K562 (cell line): ENCODE measurements around the gene RIN3. TPM values are rescaled to one million over a fixed set of nuclear protein-coding genes. Genes with fewer than 3 reads are reported as not detected.

Source experiments
- ATAC-seq: fragments of 200-7000 bp; cut with Tn5 transposase; 3 replicates; pipeline ENCODE4 v1.9.1; 2020; ENCODE audit warnings: moderate library complexity
- BruUV-seq: library from RNA; stranded (reverse); fragments of 400-500 nt; replicated peaks from 2 replicates; lab custom pipeline; 2021; lab: Mats Ljungman, UMichigan
- CTCF ChIA-PET: fragments of 300-600 bp; formaldehyde crosslinking; extraction: SDS; loops from one replicate; lab custom pipeline; 2021; ENCODE audit warnings: low intra/inter-chr PET ratio; lab: Yijun Ruan, JAX
- POLR2A ChIA-PET: fragments of 300-600, 350-650 bp; sonication (Branson Sonifier 250); formaldehyde crosslinking; extraction: SDS; loops from one replicate; lab custom pipeline; 2021; ENCODE audit warnings: antibody characterized with exemption, inconsistent platforms; lab: Yijun Ruan, JAX
- DNase-seq, 4 experiments: peaks; one replicate each; pipeline versions ENCODE4 v3.0.0 to v3.0.0-alpha.2; 2011 to 2018; ENCODE audit warnings: low spot score in 3 of 4, mixed read lengths in 3 of 4; ENCODE audit errors: extremely low read depth in 1 of 4
- FAIRE-seq: peaks from 2 replicates; lab custom pipeline; 2011; peaks lifted over from hg19 to GRCh38; lab: Jason Lieb, UNC
- H2AFZ ChIP-seq: 2 replicates; pipeline ENCODE4 v1.6.0; 2011; ENCODE audit warnings: low read depth, low read length, control low read depth, inconsistent platforms
- H3K27ac ChIP-seq: fragments of 200-600 bp; 3 replicates; pipeline ENCODE4 v1.8.0; 2011; ENCODE audit warnings: low read depth, mild to moderate bottlenecking, control low read depth, inconsistent platforms, low read length, moderate library complexity, mixed read lengths; ENCODE audit errors: extremely low read depth
- H3K27me3 ChIP-seq, 2 experiments: fragments of 300-600 bp in 1 of 2; 2 replicates in 1 of 2; 3 replicates in 1 of 2; pipeline versions ENCODE4 v1.6.0 to v1.8.0; 2011; ENCODE audit warnings: inconsistent platforms in 2 of 2, low read length in 2 of 2, mild to moderate bottlenecking in 1 of 2, mixed read lengths in 1 of 2, moderate library complexity in 1 of 2; ENCODE audit not compliant: control insufficient read depth in 2 of 2, insufficient read depth in 2 of 2
- H3K36me3 ChIP-seq: fragments of 300-600 bp; 3 replicates; pipeline ENCODE4 v1.8.0; 2011; ENCODE audit warnings: mild to moderate bottlenecking, low read length, inconsistent platforms; ENCODE audit not compliant: control insufficient read depth, insufficient read depth
- H3K4me1 ChIP-seq, 2 experiments: fragments of 200-600 bp in 1 of 2; replicated peaks in 1 of 2; 2 replicates in 1 of 2; 3 replicates in 1 of 2; pipeline versions ENCODE4 v1.5.1 to v1.8.0; 2011; ENCODE audit warnings: inconsistent platforms in 2 of 2, low read length in 2 of 2, mild to moderate bottlenecking in 1 of 2, mixed read lengths in 1 of 2, moderate library complexity in 1 of 2; ENCODE audit not compliant: control insufficient read depth in 2 of 2, insufficient read depth in 2 of 2
- H3K4me2 ChIP-seq: 2 replicates; pipeline ENCODE4 v1.6.1; 2011; ENCODE audit warnings: low read length, control low read depth, inconsistent platforms, mixed read lengths; ENCODE audit not compliant: insufficient read depth
- H3K4me3 ChIP-seq: fragments of 200-600 bp; sonication (generic), shearing (Covaris generic); 2 replicates; pipeline ENCODE4 v1.5.1; 2016; ENCODE audit warnings: control low read depth, inconsistent platforms
- H3K79me2 ChIP-seq: fragments of 200-600 bp; 3 replicates; pipeline ENCODE4 v1.8.0; 2011; ENCODE audit warnings: low read length, inconsistent platforms; ENCODE audit not compliant: control insufficient read depth, insufficient read depth
- H3K9ac ChIP-seq, 2 experiments: 2 replicates each; pipeline versions ENCODE4 v1.6.0 to v1.6.1; 2011; ENCODE audit warnings: low read depth in 2 of 2, low read length in 2 of 2, control low read depth in 1 of 2, inconsistent platforms in 1 of 2, mild to moderate bottlenecking in 1 of 2, mixed read lengths in 1 of 2; ENCODE audit not compliant: insufficient read depth in 1 of 2
- H3K9me1 ChIP-seq: one replicate; pipeline ENCODE4 v1.6.0; 2011; ENCODE audit warnings: inconsistent platforms, mild to moderate bottlenecking, low read length, moderate library complexity; ENCODE audit not compliant: control insufficient read depth, insufficient read depth
- H3K9me3 ChIP-seq: replicated peaks from 2 replicates; pipeline ENCODE4 v1.5.1; 2011; ENCODE audit warnings: low read depth, low read length, inconsistent platforms; ENCODE audit not compliant: control insufficient read depth, insufficient read depth
- H4K20me1 ChIP-seq: replicated peaks from 2 replicates; pipeline ENCODE4 v1.6.1; 2011; ENCODE audit warnings: low read length, inconsistent platforms, mixed read lengths; ENCODE audit not compliant: control insufficient read depth, insufficient read depth
- ATF7 ChIP-seq: fragments of 450-650 bp; IDR thresholded peaks from 2 replicates; pipeline ENCODE4 v1.7.1; 2014; ENCODE audit warnings: mild to moderate bottlenecking, moderate library complexity
- DMBX1 ChIP-seq: fragments of 250-450 bp; sonication (Bioruptor Pico); IDR thresholded peaks from 2 replicates; pipeline ENCODE4 v1.8.0; 2022; ENCODE audit warnings: inconsistent platforms, mild to moderate bottlenecking, moderate library complexity, borderline replicate concordance
- GABPA ChIP-seq: fragments of 200-800 bp; sonication (Bioruptor generic); conservative IDR thresholded peaks from 2 replicates; pipeline ENCODE4 v1.6.1; 2016; ENCODE audit warnings: low read depth, missing genetic modification characterization, missing compliant biosample characterization
- MAFG ChIP-seq: fragments of 450-650 bp; conservative IDR thresholded peaks from 2 replicates; pipeline ENCODE4 v1.6.1; 2016; ENCODE audit warnings: missing genetic modification characterization, missing compliant biosample characterization
- MECOM ChIP-seq: fragments of 250-450 bp; sonication (Bioruptor Pico); IDR thresholded peaks from 2 replicates; pipeline ENCODE4 v1.8.0; 2022; ENCODE audit warnings: inconsistent platforms
- MXD1 ChIP-seq: fragments of 250-450 bp; sonication (Bioruptor Pico); IDR thresholded peaks from 2 replicates; pipeline ENCODE4 v1.8.0; 2021; ENCODE audit warnings: borderline replicate concordance, mild to moderate bottlenecking, moderate library complexity; ENCODE audit not compliant: poor library complexity, severe bottlenecking
- NRF1 ChIP-seq, 2 experiments: fragments of 450-650 bp; IDR thresholded peaks in 1 of 2; conservative IDR thresholded peaks in 1 of 2; 2 replicates each; pipeline ENCODE4 v1.6.1; 2014; ENCODE audit warnings: mild to moderate bottlenecking in 2 of 2
- POLR2A ChIP-seq: fragments of 450-650 bp; conservative IDR thresholded peaks from 2 replicates; pipeline ENCODE4 v1.6.1; 2016
- RFX5 ChIP-seq: IDR thresholded peaks from 2 replicates; pipeline ENCODE4 v1.6.1; 2011; ENCODE audit warnings: low read depth, mild to moderate bottlenecking, improper control_type of control experiment, low read length
- TEAD1 ChIP-seq, 2 experiments: fragments of 450-650 bp in 1 of 2; sonication (generic) in 1 of 2; formaldehyde crosslinking; IDR thresholded peaks; 2 replicates each; pipeline versions ENCODE4 v1.4.0 to v1.8.0; 2020 to 2022; ENCODE audit warnings: mild to moderate bottlenecking in 2 of 2, missing genetic modification reagents in 1 of 2
- THAP7 ChIP-seq: fragments of 250-450 bp; sonication (Bioruptor Pico); IDR thresholded peaks from 2 replicates; pipeline ENCODE4 v1.5.0; 2021
- U2AF1 ChIP-seq: fragments of 200-400 bp; formaldehyde crosslinking; optimal IDR thresholded peaks from 2 replicates; pipeline ENCODE3; 2017; ENCODE audit warnings: mild to moderate bottlenecking, low read depth, low read length, moderate library complexity
- USF1 ChIP-seq: sonication (generic); formaldehyde crosslinking; IDR thresholded peaks from 2 replicates; pipeline ENCODE4 v1.9.0; 2022; ENCODE audit warnings: mild to moderate bottlenecking, missing genetic modification reagents
- ZZZ3 ChIP-seq: fragments of 450-650 bp; IDR thresholded peaks from 2 replicates; pipeline ENCODE4 v1.6.1; 2016; ENCODE audit warnings: antibody characterized with exemption, mild to moderate bottlenecking, moderate library complexity
- WGBS: fragments of 100-300 bp; shearing (Covaris generic); methylation state at CpG from one replicate; pipeline ENCODE4 v1.1.6; 2016; ENCODE audit warnings: low coverage, mixed read lengths; ENCODE audit not compliant: insufficient coverage; ENCODE audit errors: missing lambda C conversion rate; 5-methylcytosine and 5-hydroxymethylcytosine counted together
- in situ Hi-C: fragments of 300-500 bp; cut with MboI; formaldehyde crosslinking; loops from 4 replicates; pipeline ENCODE4 v1.15.0; 2018; ENCODE audit warnings: inconsistent platforms, mixed read lengths
- intact Hi-C: fragments of 100-400 bp; cut with micrococcal nuclease; formaldehyde crosslinking; loops from 2 replicates; pipeline ENCODE4 v1.14.2; 2022
- polyA plus RNA-seq, 8 experiments: library from polyadenylated mRNA; depleted of rRNA in 4 of 8; stranded (reverse) in 5 of 8; unstranded in 3 of 8; fragments of >200 nt; fragmentation: Nextera tagmentation in 2 of 8; fragmentation: Illumina TruSeq in 1 of 8; extraction: Ambion mirVana in 2 of 8; extraction: Trizol in 1 of 8; gene quantifications; 2 replicates each; pipeline versions ENCODE4 v1.2.1 to v1.2.3, GENCODE V29; 2011 to 2014; ENCODE audit warnings: inconsistent platforms in 1 of 8, missing spikeins in 1 of 8
- total RNA-seq, 7 experiments: library from RNA; depleted of rRNA in 6 of 7; stranded (reverse); fragments of >200 nt in 6 of 7; fragmentation: Illumina TruSeq in 2 of 7; extraction: Trizol in 2 of 7; gene quantifications; 2 replicates each; pipeline versions ENCODE4 v1.2.1 to v1.2.3, GENCODE V29; 2011 to 2021; ENCODE audit warnings: low replicate concordance in 1 of 7

Gene RIN3
- total and polyA plus RNA-seq, 9 of the 15 experiments (the other 6 are each of a cell fraction or from before 2014, with no cell fraction given): 0.01 to 0.49 (median 0.08) TPM; not detected in 5

- Histone ChIP-seq H3K4me3 (no peak overlapping the region), H3K27me3 (peaks cover 0 to 13% of the 10 kb centered on the region in 2 experiments; a peak in 2 of 5 replicates), H3K4me1 (no peaks in the 10 kb centered on the region), H3K36me3 (no peaks in the 10 kb centered on the region), H3K27ac (no peak overlapping the region), H3K9me3 (no peaks in the 10 kb centered on the region; the same call in 1 of the 2 replicates), H4K20me1 (no peaks in the 10 kb centered on the region), H2AFZ (no peak overlapping the region), H3K9me1 (no peaks in the 10 kb centered on the region), H3K79me2 (no peaks in the 10 kb centered on the region), H3K9ac (no peak overlapping the region), H3K4me2 (no peak overlapping the region)
- no peak for ATAC-seq
- intact Hi-C loops (no loop called here), in situ Hi-C loops (no loop called here)
- ChIA-PET CTCF (no interaction called here), POLR2A (no interaction called here)
- no TSS peak for BruUV-seq
- WGBS: 0% methylated on average over 1 of the region's 2 CpGs
- DNase-seq: no peak
- FAIRE-seq: no peak
- no peak for TF ChIP-seq DMBX1 (CRISPR knock-in tag)
- TF ChIP-seq USF1 (CRISPR knock-in tag): no peak
- no peak for TF ChIP-seq U2AF1
Observed at GRCh38 chr14:92630367-92630766, 116.8 kb downstream of the RIN3 start.

- ChIA-PET CTCF (no interaction called here), POLR2A (interaction anchor here (0.7 kb wide), 1 partner anchor 201 kb away, joined by 3 read pairs; no protein-coding TSS in a partner anchor)
- DNase-seq (no peak), ATAC-seq (no peak), FAIRE-seq (no peak)
- Histone ChIP-seq H3K9me1 (no peaks in the 10 kb centered on the region), H3K4me2 (no peak overlapping the region), H3K36me3 (no peaks in the 10 kb centered on the region), H2AFZ (no peak overlapping the region), H3K79me2 (no peaks in the 10 kb centered on the region), H3K27ac (no peak overlapping the region), H3K9ac (no peak overlapping the region), H4K20me1 (no peaks in the 10 kb centered on the region), H3K4me1 (no peaks in the 10 kb centered on the region), H3K4me3 (no peak overlapping the region), H3K27me3 (peaks cover 0 to 13% of the 10 kb centered on the region in 2 experiments; a peak in 2 of 5 replicates), H3K9me3 (no peaks in the 10 kb centered on the region; the same call in 1 of the 2 replicates)
- WGBS: 0% methylated on average over 2 of the region's 4 CpGs
- in situ Hi-C loops: no loop called here
- intact Hi-C loops: no loop called here
- TF ChIP-seq GABPA (no peak), TEAD1 (CRISPR knock-in tag; IDR thresholded peaks at IDR 0.05) (no peak), ATF7 (no peak), THAP7 (CRISPR knock-in tag) (no peak), ZZZ3 (no peak), MECOM (CRISPR knock-in tag) (no peak), MAFG (no peak), MXD1 (CRISPR knock-in tag) (no peak), RFX5 (no peak), POLR2A (no peak), NRF1 (conservative IDR thresholded peaks at IDR 0.05 in 1 of 2, IDR thresholded peaks at IDR 0.05 in 1 of 2) (no peak)
- no TSS peak for BruUV-seq
Observed at GRCh38 chr14:92631098-92631497, 117.5 kb downstream of the RIN3 start.
